Smooth muscle cell of the brain vasculature (primary cell): Measurements from ENCODE around the gene C4A.
"Not testable (repeated sequence)": the region's sequence is repeated elsewhere in the genome, so short reads cannot be mapped to it uniquely, and the experiment has no call there.

Experiments used
- DNase-seq: peaks from one replicate; pipeline ENCODE4 v3.0.0-alpha.2; 2012; ENCODE audit warnings: low read depth, low spot score

The C4A gene

DNA sequence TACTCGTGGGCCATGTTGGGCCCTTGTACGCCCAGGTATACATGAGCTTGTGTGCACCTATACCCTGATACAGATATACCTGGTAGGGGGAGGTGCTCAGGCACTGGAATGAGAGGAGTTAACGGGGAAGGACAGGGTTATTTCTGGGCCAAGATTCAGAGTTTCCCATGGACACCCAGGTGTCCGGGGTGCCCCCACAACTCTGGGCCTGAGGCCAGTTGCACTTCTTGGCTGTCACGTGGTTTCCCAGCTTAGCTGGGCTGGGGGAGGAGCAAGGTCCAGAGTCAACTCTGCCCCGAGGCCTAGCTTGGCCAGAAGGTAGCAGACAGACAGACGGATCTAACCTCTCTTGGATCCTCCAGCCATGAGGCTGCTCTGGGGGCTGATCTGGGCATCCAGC, at the start of gene C4A:
TSS of gene C4A (plus strand) at position 314 of the 400 bp plus-strand sequence. CDS start at position 365, 51 bp downstream.
- not testable (repeated sequence) for DNase-seq

- DNase-seq = not testable (repeated sequence)
These were observed 49.7 kb upstream of the C4A start for GRCh38 chr6:31932137-31932536.

DNA sequence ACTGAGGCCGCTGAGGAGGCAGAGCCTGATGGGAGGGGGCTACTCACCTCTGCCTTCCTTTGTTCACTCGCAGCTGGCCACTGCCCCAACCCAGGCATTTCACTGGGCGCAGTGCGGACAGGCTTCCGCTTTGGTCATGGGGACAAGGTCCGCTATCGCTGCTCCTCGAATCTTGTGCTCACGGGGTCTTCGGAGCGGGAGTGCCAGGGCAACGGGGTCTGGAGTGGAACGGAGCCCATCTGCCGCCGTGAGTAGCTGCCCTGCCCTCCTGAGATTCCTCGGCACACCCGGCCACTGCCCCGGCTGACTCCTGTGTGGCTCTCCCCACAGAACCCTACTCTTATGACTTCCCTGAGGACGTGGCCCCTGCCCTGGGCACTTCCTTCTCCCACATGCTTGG, 48.3 kb upstream of the C4A start:
- DNase-seq = no peak

DNA sequence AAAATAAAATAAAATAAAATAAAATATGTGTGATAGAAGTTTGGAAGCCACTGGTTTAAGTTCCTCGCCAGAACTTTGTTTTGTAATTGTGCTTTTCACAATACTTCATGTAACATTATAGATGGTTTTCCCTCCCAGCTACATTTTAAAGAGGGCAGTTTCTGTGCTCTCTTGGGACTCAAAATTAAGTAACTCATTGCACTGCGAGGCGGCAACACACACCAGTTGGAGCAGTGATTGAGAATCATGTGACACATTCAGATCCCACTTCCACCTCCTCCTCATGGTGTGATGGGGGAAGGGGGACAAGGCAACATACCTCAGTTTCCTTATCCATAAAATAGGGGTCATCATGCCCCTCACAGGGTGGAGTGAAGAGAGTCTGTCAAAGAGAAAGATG, 46.8 kb upstream of the C4A start:
- no peak for DNase-seq

GRCh38 chr6:31935823-31936222, 46.0 kb upstream of the C4A start:
- DNase-seq = no peak

DNA sequence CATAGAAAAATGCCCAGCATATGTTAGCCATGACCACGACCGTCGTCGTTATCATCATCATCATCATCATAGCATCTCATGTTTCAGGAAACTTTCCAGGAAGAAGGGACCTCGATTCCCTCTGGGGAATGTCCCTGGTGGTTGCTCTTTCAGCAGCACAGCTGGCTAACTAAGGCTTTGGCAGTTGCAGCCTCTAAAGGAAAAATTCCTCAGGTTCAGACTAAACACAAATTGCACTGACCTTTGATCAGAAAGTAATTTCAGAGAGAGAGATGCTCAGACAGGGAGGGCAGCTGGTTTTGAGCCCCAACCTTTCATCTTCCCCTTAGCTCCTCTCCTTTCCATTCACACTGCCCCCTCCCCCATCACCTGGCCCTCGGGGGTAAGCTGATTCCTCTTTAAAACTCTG, 41.6 kb upstream of the C4A start:
- no peak for DNase-seq

DNA sequence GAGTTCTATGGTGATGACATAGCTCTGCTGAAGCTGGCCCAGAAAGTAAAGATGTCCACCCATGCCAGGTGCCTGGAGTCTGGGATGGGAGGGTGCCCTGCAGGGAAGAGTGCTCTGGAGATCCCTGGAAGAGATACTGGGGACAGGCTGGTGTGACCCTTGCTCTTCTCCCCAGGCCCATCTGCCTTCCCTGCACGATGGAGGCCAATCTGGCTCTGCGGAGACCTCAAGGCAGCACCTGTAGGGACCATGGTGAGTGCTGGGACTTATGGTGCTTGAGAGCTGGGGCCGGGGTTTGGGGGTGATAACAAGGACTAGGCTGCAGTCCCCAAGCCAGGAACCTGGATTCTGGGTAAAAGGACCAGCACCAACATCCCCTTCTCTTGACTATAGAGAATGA, 38.1 kb upstream of the C4A start:
- DNase-seq = no peak

DNA sequence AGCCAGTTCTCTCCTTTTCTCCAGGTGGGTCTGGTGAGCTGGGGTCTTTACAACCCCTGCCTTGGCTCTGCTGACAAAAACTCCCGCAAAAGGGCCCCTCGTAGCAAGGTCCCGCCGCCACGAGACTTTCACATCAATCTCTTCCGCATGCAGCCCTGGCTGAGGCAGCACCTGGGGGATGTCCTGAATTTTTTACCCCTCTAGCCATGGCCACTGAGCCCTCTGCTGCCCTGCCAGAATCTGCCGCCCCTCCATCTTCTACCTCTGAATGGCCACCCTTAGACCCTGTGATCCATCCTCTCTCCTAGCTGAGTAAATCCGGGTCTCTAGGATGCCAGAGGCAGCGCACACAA, 36.7 kb upstream of the C4A start:
- no peak for DNase-seq

DNA sequence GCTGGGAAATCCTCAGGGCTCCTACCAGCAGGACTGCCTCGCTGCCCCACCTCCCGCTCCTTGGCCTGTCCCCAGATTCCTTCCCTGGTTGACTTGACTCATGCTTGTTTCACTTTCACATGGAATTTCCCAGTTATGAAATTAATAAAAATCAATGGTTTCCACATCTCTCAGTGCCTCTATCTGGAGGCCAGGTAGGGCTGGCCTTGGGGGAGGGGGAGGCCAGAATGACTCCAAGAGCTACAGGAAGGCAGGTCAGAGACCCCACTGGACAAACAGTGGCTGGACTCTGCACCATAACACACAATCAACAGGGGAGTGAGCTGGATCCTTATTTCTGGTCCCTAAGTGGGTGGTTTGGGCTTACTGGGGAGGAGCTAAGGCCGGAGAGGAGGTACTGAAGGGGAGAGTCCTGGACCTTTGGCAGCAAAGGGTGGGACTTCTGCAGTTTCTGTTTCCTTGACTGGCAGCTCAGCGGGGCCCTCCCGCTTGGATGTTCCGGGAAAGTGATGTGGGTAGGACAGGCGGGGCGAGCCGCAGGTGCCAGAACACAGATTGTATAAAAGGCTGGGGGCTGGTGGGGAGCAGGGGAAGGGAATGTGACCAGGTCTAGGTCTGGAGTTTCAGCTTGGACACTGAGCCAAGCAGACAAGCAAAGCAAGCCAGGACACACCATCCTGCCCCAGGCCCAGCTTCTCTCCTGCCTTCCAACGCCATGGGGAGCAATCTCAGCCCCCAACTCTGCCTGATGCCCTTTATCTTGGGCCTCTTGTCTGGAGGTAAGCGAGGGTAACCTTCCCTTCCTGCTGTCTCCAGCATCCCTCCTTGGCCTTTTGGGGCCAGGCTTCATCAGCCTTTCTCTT, 36.1 kb upstream of the C4A start, which contains the start of gene CFB:
TSS of gene CFB (plus strand) at position 589 of the 863 bp plus-strand sequence. CDS start at position 716, 127 bp downstream.
- peak; percentile 26 for DNase-seq

DNA sequence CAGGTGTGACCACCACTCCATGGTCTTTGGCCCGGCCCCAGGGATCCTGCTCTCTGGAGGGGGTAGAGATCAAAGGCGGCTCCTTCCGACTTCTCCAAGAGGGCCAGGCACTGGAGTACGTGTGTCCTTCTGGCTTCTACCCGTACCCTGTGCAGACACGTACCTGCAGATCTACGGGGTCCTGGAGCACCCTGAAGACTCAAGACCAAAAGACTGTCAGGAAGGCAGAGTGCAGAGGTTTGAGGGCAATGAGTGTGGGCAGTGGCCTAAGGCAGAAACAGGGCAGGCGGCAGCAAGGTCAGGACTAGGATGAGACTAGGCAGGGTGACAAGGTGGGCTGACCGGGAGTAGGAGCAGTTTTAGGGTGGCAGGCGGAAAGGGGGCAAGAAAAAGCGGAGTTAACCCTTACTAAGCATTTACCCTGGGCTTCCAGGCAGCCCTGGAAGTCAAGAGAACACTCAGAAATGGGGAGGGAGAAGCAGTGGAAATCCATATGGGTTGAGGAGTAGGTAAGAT, 35.4 kb upstream of the C4A start:
- DNase-seq = no peak

DNA sequence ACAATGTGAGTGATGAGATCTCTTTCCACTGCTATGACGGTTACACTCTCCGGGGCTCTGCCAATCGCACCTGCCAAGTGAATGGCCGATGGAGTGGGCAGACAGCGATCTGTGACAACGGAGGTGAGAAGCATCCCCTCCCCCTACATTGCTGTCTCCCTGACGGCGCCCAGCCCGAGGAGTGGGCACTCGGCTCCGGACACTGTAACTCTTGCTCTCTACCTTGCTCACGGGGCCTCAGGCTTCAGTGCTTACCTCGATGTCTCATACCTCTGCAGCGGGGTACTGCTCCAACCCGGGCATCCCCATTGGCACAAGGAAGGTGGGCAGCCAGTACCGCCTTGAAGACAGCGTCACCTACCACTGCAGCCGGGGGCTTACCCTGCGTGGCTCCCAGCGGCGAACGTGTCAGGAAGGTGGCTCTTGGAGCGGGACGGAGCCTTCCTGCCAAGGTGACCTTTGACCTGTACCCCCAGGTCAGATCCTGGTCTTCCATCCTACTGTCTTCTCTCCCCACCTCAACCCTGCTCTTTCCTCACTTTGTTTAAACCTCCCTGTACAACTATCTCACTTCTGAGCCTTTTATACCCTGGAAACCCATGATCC, 34.7 kb upstream of the C4A start:
- DNase-seq = no peak

- no peak for DNase-seq
These were observed 34.0 kb upstream of the C4A start for GRCh38 chr6:31947864-31948263.

GRCh38 chr6:31948306-31948705, 33.6 kb upstream of the C4A start:
- DNase-seq = no peak

- DNase-seq = no peak
These were observed 33.0 kb upstream of the C4A start for GRCh38 chr6:31948753-31949413.

GRCh38 chr6:31949926-31950548, 31.8 kb upstream of the C4A start:
- no peak for DNase-seq

- no peak for DNase-seq
These were observed 29.6 kb upstream of the C4A start for GRCh38 chr6:31952140-31952805.

GRCh38 chr6:31952890-31953289, 29.0 kb upstream of the C4A start:
- no peak for DNase-seq

DNA sequence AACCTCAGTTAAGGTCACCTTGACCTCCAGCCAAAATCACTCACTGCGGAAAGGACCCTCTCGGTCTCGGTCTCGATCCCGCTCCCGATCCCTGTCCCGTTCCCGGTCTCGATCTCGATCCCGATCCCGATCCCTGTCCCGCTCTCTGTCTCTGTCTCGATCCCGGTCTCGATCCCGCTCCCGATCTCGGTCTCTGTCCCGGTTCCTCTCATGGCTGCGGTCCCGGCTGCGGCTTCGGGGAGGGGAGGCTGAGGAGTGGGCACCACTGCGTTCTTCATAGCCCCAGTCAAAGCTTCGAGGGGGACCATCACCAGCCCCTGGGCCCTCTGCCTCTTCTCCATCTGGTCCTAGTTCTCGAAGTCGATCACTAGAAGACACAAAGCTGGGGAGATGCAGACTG, 27.3 kb upstream of the C4A start:
- DNase-seq = no peak

GRCh38 chr6:31956796-31957195, 25.1 kb upstream of the C4A start:
- DNase-seq = no peak

DNA sequence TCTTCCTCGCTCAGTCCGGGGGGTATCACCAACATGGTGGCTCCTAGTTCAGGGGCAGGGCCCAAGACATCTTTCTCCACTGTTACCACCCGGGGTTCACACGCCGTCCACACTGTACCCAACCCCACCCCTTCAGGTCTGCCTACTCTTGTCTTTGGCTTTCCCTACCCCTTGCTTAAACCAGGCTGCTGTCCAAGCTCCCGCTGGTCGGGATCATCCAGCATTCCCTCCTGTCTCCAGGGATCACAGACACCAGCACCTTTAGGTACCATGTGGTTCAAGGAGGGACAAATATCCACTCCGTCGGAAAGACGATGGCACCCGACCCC, 23.5 kb upstream of the C4A start:
- DNase-seq = no peak
